Osteoblast (primary cell): Measurements from ENCODE around the gene FAM13A. TPM values are rescaled to one million over a fixed set of nuclear protein-coding genes. Genes with fewer than 3 reads are reported as not detected.

Source experiments
- DNase-seq: peaks from one replicate; pipeline ENCODE4 v3.0.0; 2011; ENCODE audit warnings: low spot score, mixed read lengths; ENCODE audit not compliant: insufficient read length; ENCODE audit errors: missing footprints
- H2AFZ ChIP-seq: 2 replicates; pipeline ENCODE4 v1.6.0; 2011; ENCODE audit warnings: mild to moderate bottlenecking, low read length
- H3K27ac ChIP-seq: 2 replicates; pipeline ENCODE4 v1.5.1; 2011; ENCODE audit warnings: mild to moderate bottlenecking, low read depth, low read length, moderate library complexity
- H3K27me3 ChIP-seq: 2 replicates; pipeline ENCODE4 v1.6.0; 2012; ENCODE audit warnings: mild to moderate bottlenecking, control low read depth, inconsistent platforms, low read length, moderate library complexity; ENCODE audit not compliant: insufficient read depth
- H3K36me3 ChIP-seq: 2 replicates; pipeline ENCODE4 v1.5.1; 2011; ENCODE audit warnings: mild to moderate bottlenecking, low read length, control low read depth, moderate library complexity; ENCODE audit not compliant: insufficient read depth
- H3K4me1 ChIP-seq: 2 replicates; pipeline ENCODE4 v1.5.1; 2011; ENCODE audit warnings: mild to moderate bottlenecking, low read length, control low read depth, moderate library complexity; ENCODE audit not compliant: insufficient read depth
- H3K4me2 ChIP-seq: 2 replicates; pipeline ENCODE4 v1.6.0; 2011; ENCODE audit warnings: mild to moderate bottlenecking, low read length; ENCODE audit not compliant: insufficient read depth
- H3K4me3 ChIP-seq: fragments of 200-600 bp; sonication (generic); 3 replicates; pipeline ENCODE4 v1.5.1; 2012; ENCODE audit warnings: mild to moderate bottlenecking, low read length, inconsistent platforms; ENCODE audit not compliant: insufficient read depth
- H3K79me2 ChIP-seq: 2 replicates; pipeline ENCODE4 v1.6.0; 2012; ENCODE audit warnings: mild to moderate bottlenecking, low read length, control low read depth, inconsistent platforms; ENCODE audit not compliant: insufficient read depth
- H3K9me3 ChIP-seq: 2 replicates; pipeline ENCODE4 v1.5.1; 2011; ENCODE audit warnings: low read depth, low read length, control low read depth
- H4K20me1 ChIP-seq: 2 replicates; pipeline ENCODE4 v1.6.0; 2012; ENCODE audit warnings: mild to moderate bottlenecking, low read length, control low read depth; ENCODE audit not compliant: insufficient read depth
- total RNA-seq: library from RNA; depleted of rRNA; stranded (reverse); fragments of >200 nt; gene quantifications from 2 replicates; pipeline ENCODE4 v1.2.3, GENCODE V29; 2012
- TF ChIP-seq, protein P1 (sequence below): IDR thresholded peaks from 2 replicates; pipeline ENCODE4 v1.5.1; 2011; ENCODE audit warnings: mild to moderate bottlenecking, low read depth, low read length, moderate library complexity; ENCODE audit errors: extremely low read depth

The FAM13A gene
- total RNA-seq, 1 donor: 18.8 TPM

GRCh38 chr4:88756149-88756548, 300.8 kb downstream of the FAM13A start:
- TF ChIP-seq, protein P1, sequence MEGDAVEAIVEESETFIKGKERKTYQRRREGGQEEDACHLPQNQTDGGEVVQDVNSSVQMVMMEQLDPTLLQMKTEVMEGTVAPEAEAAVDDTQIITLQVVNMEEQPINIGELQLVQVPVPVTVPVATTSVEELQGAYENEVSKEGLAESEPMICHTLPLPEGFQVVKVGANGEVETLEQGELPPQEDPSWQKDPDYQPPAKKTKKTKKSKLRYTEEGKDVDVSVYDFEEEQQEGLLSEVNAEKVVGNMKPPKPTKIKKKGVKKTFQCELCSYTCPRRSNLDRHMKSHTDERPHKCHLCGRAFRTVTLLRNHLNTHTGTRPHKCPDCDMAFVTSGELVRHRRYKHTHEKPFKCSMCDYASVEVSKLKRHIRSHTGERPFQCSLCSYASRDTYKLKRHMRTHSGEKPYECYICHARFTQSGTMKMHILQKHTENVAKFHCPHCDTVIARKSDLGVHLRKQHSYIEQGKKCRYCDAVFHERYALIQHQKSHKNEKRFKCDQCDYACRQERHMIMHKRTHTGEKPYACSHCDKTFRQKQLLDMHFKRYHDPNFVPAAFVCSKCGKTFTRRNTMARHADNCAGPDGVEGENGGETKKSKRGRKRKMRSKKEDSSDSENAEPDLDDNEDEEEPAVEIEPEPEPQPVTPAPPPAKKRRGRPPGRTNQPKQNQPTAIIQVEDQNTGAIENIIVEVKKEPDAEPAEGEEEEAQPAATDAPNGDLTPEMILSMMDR: no peak
- peaks cover 31% of the 10 kb centered on the region for H3K4me1 ChIP-seq
- H3K36me3 ChIP-seq: no peaks in the 10 kb centered on the region
- H3K79me2 ChIP-seq: no peaks in the 10 kb centered on the region
- no peak overlapping the region for H2AFZ ChIP-seq
- no peak overlapping the region for H3K4me3 ChIP-seq
- no peaks in the 10 kb centered on the region for H3K27me3 ChIP-seq
- DNase-seq: no peak
- H3K9me3 ChIP-seq: no peaks in the 10 kb centered on the region
- H3K4me2 ChIP-seq: no peak overlapping the region
- no peak overlapping the region for H3K27ac ChIP-seq
- H4K20me1 ChIP-seq: no peaks in the 10 kb centered on the region

DNA sequence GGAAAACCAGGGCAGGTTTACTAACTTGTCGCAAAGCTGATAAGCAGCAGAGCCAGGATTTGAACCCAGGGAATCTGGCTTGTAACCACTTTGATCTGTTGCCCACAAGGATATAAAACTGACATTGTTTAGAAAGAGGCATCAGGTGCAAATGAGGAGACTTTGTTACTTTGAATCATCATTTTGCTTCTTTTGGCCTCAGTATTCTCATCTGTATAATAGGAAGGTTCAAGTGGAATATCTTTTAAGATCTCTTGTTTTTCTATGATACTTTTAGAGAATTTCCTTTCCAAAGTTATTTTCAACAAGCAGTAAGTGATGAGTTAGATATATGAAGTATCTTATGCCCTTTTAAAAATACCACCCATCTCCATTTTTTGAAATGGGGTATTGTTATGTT, 301.5 kb downstream of the FAM13A start:
- peaks cover 31% of the 10 kb centered on the region for H3K4me1 ChIP-seq
- no peaks in the 10 kb centered on the region for H3K79me2 ChIP-seq
- H3K9me3 ChIP-seq: no peaks in the 10 kb centered on the region
- no peak overlapping the region for H3K4me3 ChIP-seq
- no peaks in the 10 kb centered on the region for H3K27me3 ChIP-seq
- no peaks in the 10 kb centered on the region for H3K36me3 ChIP-seq
- DNase-seq: no peak
- H2AFZ ChIP-seq: no peak overlapping the region
- no peak overlapping the region for H3K27ac ChIP-seq
- no peaks in the 10 kb centered on the region for H4K20me1 ChIP-seq
- no peak overlapping the region for H3K4me2 ChIP-seq
- TF ChIP-seq, protein P1: no peak

- Histone ChIP-seq H3K4me2 (no peak overlapping the region), H2AFZ (no peak overlapping the region), H4K20me1 (no peaks in the 10 kb centered on the region), H3K36me3 (no peaks in the 10 kb centered on the region), H3K27me3 (no peaks in the 10 kb centered on the region), H3K4me1 (peaks cover 31% of the 10 kb centered on the region), H3K4me3 (no peak overlapping the region), H3K79me2 (no peaks in the 10 kb centered on the region), H3K9me3 (no peaks in the 10 kb centered on the region), H3K27ac (no peak overlapping the region)
- no peak for DNase-seq
- TF ChIP-seq, protein P1: no peak
Observed at GRCh38 chr4:88754796-88755195, 302.2 kb downstream of the FAM13A start.

DNA sequence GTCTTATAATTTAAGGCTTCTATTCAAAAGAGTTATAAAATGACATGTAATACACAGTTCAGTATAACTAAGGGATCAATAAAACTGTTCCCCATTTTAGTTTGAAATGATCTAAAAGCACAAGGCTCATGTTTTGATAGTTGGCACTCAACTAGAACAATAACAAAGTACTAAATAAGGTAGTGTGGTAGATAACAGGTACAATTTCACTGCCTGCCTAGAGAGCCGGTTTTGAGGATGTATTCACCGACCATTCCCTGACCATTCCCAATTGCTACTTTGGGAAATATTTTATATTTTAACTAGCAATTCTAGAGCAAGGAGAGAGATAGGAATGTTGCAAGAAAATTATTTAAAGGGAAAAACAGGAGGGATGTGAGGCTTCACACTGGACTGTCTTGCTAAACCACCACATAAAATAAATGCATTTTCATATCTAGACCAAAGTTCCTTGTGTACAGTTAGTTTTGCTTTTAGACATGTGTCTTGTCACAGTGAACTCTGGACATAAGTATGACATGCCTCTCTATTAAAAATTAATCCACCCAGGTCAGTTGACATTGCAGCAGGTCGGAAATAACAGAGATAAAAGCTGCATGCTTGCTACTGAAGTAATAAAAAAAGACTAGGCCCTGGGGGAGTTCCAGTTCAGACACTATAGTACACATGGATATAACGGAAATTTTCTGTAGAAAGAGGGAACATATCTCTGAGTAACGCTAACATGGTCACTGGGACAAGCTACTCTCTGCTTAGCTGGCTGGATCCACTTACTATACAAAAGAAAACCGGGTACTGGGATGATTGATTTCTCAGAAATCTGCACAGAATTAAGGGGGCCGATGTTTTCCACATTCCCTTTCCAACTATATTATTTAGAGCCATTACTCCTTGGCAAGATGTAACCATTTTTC, 303.1 kb downstream of the FAM13A start:
- Histone ChIP-seq H4K20me1 (no peaks in the 10 kb centered on the region), H3K4me3 (no peak overlapping the region), H3K36me3 (peaks cover 8% of the 10 kb centered on the region), H3K27me3 (no peaks in the 10 kb centered on the region), H3K4me2 (no peak overlapping the region), H3K4me1 (peaks cover 22% of the 10 kb centered on the region), H3K27ac (no peak overlapping the region), H2AFZ (no peak overlapping the region), H3K9me3 (no peaks in the 10 kb centered on the region), H3K79me2 (no peaks in the 10 kb centered on the region)
- TF ChIP-seq, protein P1: no peak
- no peak for DNase-seq
